Measurements from ENCODE around the gene SYNE1.

Gene SYNE1

GRCh38 chr6:152110886-152111820 lies 526.0 kb downstream of the SYNE1 start:
- H3K4me3 Mint-ChIP-seq = no peak overlapping the region
- no peaks in the 10 kb centered on the region for H3K36me3 Mint-ChIP-seq (ENCODE audit: low read depth)
- peaks cover 4% of the 10 kb centered on the region for H3K4me1 Mint-ChIP-seq (ENCODE audit: low read depth)
- H3K27me3 Mint-ChIP-seq = peaks cover 9% of the 10 kb centered on the region
- no peak overlapping the region for H3K27ac Mint-ChIP-seq
- no peaks in the 10 kb centered on the region for H3K9me3 Mint-ChIP-seq
- DNase-seq = no peak

- H3K27me3 Mint-ChIP-seq = peaks cover 9% of the 10 kb centered on the region
Observed at GRCh38 chr6:152107973-152108372, 529.2 kb downstream of the SYNE1 start.

GRCh38 chr6:152100183-152100618 lies 537.0 kb downstream of the SYNE1 start:
- H3K4me1 Mint-ChIP-seq (ENCODE audit: low read depth) = no peaks in the 10 kb centered on the region
- no peak overlapping the region for H3K4me3 Mint-ChIP-seq
- no peaks in the 10 kb centered on the region for H3K27me3 Mint-ChIP-seq
- H3K27ac Mint-ChIP-seq = no peak overlapping the region
- no peaks in the 10 kb centered on the region for H3K36me3 Mint-ChIP-seq (ENCODE audit: low read depth)
- H3K9me3 Mint-ChIP-seq = no peaks in the 10 kb centered on the region
- no peak for DNase-seq

More at GRCh38 chr6:152107973-152108372, 529.2 kb downstream of the SYNE1 start:
- peaks cover 4% of the 10 kb centered on the region for H3K4me1 Mint-ChIP-seq (ENCODE audit: low read depth)
- no peaks in the 10 kb centered on the region for H3K9me3 Mint-ChIP-seq
- H3K4me3 Mint-ChIP-seq = no peak overlapping the region
- DNase-seq = no peak
- H3K27ac Mint-ChIP-seq = no peak overlapping the region
- H3K36me3 Mint-ChIP-seq (ENCODE audit: low read depth) = no peaks in the 10 kb centered on the region

GRCh38 chr6:152099446-152100182 lies 537.5 kb downstream of the SYNE1 start:
- Mint-ChIP-seq H3K4me1 (ENCODE audit: low read depth) (peaks cover 4% of the 10 kb centered on the region), H3K27me3 (no peaks in the 10 kb centered on the region), H3K36me3 (ENCODE audit: low read depth) (no peaks in the 10 kb centered on the region), H3K27ac (no peak overlapping the region), H3K9me3 (no peaks in the 10 kb centered on the region), H3K4me3 (no peak overlapping the region)
- no peak for DNase-seq

- peaks cover 4% of the 10 kb centered on the region for H3K4me1 Mint-ChIP-seq (ENCODE audit: low read depth)
- no peak overlapping the region for H3K27ac Mint-ChIP-seq
- no peak for DNase-seq
- no peaks in the 10 kb centered on the region for H3K9me3 Mint-ChIP-seq
- no peak overlapping the region for H3K4me3 Mint-ChIP-seq
- H3K27me3 Mint-ChIP-seq = no peaks in the 10 kb centered on the region
- H3K36me3 Mint-ChIP-seq (ENCODE audit: low read depth) = no peaks in the 10 kb centered on the region
Observed at GRCh38 chr6:152098683-152099082, 538.5 kb downstream of the SYNE1 start.

- DNase-seq = no peak
- Mint-ChIP-seq H3K27ac (no peak overlapping the region), H3K4me3 (no peak overlapping the region), H3K36me3 (ENCODE audit: low read depth) (no peaks in the 10 kb centered on the region), H3K4me1 (ENCODE audit: low read depth) (peaks cover 4% of the 10 kb centered on the region), H3K9me3 (no peaks in the 10 kb centered on the region), H3K27me3 (no peaks in the 10 kb centered on the region)
Observed at GRCh38 chr6:152096863-152097496, 540.2 kb downstream of the SYNE1 start.

- H3K27ac Mint-ChIP-seq = no peak overlapping the region
- H3K9me3 Mint-ChIP-seq = no peaks in the 10 kb centered on the region
- no peak for DNase-seq
- H3K4me1 Mint-ChIP-seq (ENCODE audit: low read depth) = peaks cover 4% of the 10 kb centered on the region
- no peaks in the 10 kb centered on the region for H3K27me3 Mint-ChIP-seq
- H3K36me3 Mint-ChIP-seq (ENCODE audit: low read depth) = no peaks in the 10 kb centered on the region
- no peak overlapping the region for H3K4me3 Mint-ChIP-seq
Observed at GRCh38 chr6:152094992-152095592, 542.1 kb downstream of the SYNE1 start.

- peaks cover 4% of the 10 kb centered on the region for H3K4me1 Mint-ChIP-seq (ENCODE audit: low read depth)
- H3K4me3 Mint-ChIP-seq = no peak overlapping the region
- DNase-seq = no peak
- H3K27ac Mint-ChIP-seq = no peak overlapping the region
- no peaks in the 10 kb centered on the region for H3K27me3 Mint-ChIP-seq
- no peaks in the 10 kb centered on the region for H3K36me3 Mint-ChIP-seq (ENCODE audit: low read depth)
- no peaks in the 10 kb centered on the region for H3K9me3 Mint-ChIP-seq
Observed at GRCh38 chr6:152094276-152094675, 542.9 kb downstream of the SYNE1 start.

GRCh38 chr6:152093711-152094110 lies 543.5 kb downstream of the SYNE1 start:
- Mint-ChIP-seq H3K4me1 (ENCODE audit: low read depth) (peaks cover 4% of the 10 kb centered on the region), H3K9me3 (no peaks in the 10 kb centered on the region), H3K27me3 (no peaks in the 10 kb centered on the region), H3K27ac (no peak overlapping the region), H3K36me3 (ENCODE audit: low read depth) (no peaks in the 10 kb centered on the region), H3K4me3 (no peak overlapping the region)
- no peak for DNase-seq

GRCh38 chr6:152091851-152092341 lies 545.3 kb downstream of the SYNE1 start:
- H3K4me3 Mint-ChIP-seq = no peak overlapping the region
- DNase-seq = no peak
- no peak overlapping the region for H3K27ac Mint-ChIP-seq
- H3K27me3 Mint-ChIP-seq = no peaks in the 10 kb centered on the region
- H3K9me3 Mint-ChIP-seq = no peaks in the 10 kb centered on the region
- no peaks in the 10 kb centered on the region for H3K36me3 Mint-ChIP-seq (ENCODE audit: low read depth)
- H3K4me1 Mint-ChIP-seq (ENCODE audit: low read depth) = peaks cover 4% of the 10 kb centered on the region

- DNase-seq = no peak
- no peak overlapping the region for H3K4me3 Mint-ChIP-seq
- no peaks in the 10 kb centered on the region for H3K27me3 Mint-ChIP-seq
- H3K27ac Mint-ChIP-seq = no peak overlapping the region
- H3K4me1 Mint-ChIP-seq (ENCODE audit: low read depth) = peaks cover 4% of the 10 kb centered on the region
- no peaks in the 10 kb centered on the region for H3K36me3 Mint-ChIP-seq (ENCODE audit: low read depth)
- H3K9me3 Mint-ChIP-seq = no peaks in the 10 kb centered on the region
Observed at GRCh38 chr6:152091201-152091600, 546.0 kb downstream of the SYNE1 start.

- H3K4me3 Mint-ChIP-seq = no peak overlapping the region
- H3K9me3 Mint-ChIP-seq = no peaks in the 10 kb centered on the region
- H3K27ac Mint-ChIP-seq = no peak overlapping the region
- H3K4me1 Mint-ChIP-seq (ENCODE audit: low read depth) = peaks cover 2% of the 10 kb centered on the region
- DNase-seq = no peak
- H3K36me3 Mint-ChIP-seq (ENCODE audit: low read depth) = no peaks in the 10 kb centered on the region
- H3K27me3 Mint-ChIP-seq = no peaks in the 10 kb centered on the region
Observed at GRCh38 chr6:152089992-152090391, 547.2 kb downstream of the SYNE1 start.

- Mint-ChIP-seq H3K4me3 (no peak overlapping the region), H3K27me3 (peaks cover 3% of the 10 kb centered on the region), H3K4me1 (ENCODE audit: low read depth) (no peaks in the 10 kb centered on the region), H3K9me3 (no peaks in the 10 kb centered on the region), H3K36me3 (ENCODE audit: low read depth) (no peaks in the 10 kb centered on the region), H3K27ac (no peak overlapping the region)
- DNase-seq = no peak
Observed at GRCh38 chr6:152087701-152088100, 549.5 kb downstream of the SYNE1 start.

- Mint-ChIP-seq H3K27ac (no peak overlapping the region), H3K9me3 (no peaks in the 10 kb centered on the region), H3K4me1 (ENCODE audit: low read depth) (no peaks in the 10 kb centered on the region), H3K4me3 (no peak overlapping the region), H3K36me3 (ENCODE audit: low read depth) (no peaks in the 10 kb centered on the region), H3K27me3 (peaks cover 4% of the 10 kb centered on the region)
- DNase-seq = no peak
Observed at GRCh38 chr6:152087096-152087495, 550.1 kb downstream of the SYNE1 start.
